Glutamatergic neuron (in vitro differentiated cells): Measurements from ENCODE around the gene OR10D3. TPM values are rescaled to one million over a fixed set of nuclear protein-coding genes. Genes with fewer than 3 reads are reported as not detected.

ENCODE experiments used
- DNase-seq: peaks from one replicate; pipeline ENCODE4 v3.0.0; 2022
- H3K27ac Mint-ChIP-seq: one replicate; pipeline ENCODE4 v1.8.0; 2020; ENCODE audit warnings: mild to moderate bottlenecking, mixed read lengths, inconsistent platforms; ENCODE audit not compliant: unreplicated experiment
- H3K27me3 Mint-ChIP-seq: one replicate; pipeline ENCODE4 v1.8.0; 2020; ENCODE audit warnings: mild to moderate bottlenecking, moderate library complexity, mixed read lengths, inconsistent platforms; ENCODE audit not compliant: unreplicated experiment
- H3K36me3 Mint-ChIP-seq: one replicate; pipeline ENCODE4 v1.8.0; 2020; ENCODE audit warnings: mild to moderate bottlenecking, mixed read lengths, inconsistent platforms; ENCODE audit not compliant: unreplicated experiment
- H3K4me1 Mint-ChIP-seq: one replicate; pipeline ENCODE4 v1.8.0; 2020; ENCODE audit warnings: mild to moderate bottlenecking, low read depth, mixed read lengths, inconsistent platforms; ENCODE audit not compliant: unreplicated experiment
- H3K4me3 Mint-ChIP-seq: one replicate; pipeline ENCODE4 v1.8.0; 2020; ENCODE audit warnings: mild to moderate bottlenecking, mixed read lengths, inconsistent platforms; ENCODE audit not compliant: unreplicated experiment
- H3K9me3 Mint-ChIP-seq: one replicate; pipeline ENCODE4 v1.8.0; 2020; ENCODE audit warnings: mild to moderate bottlenecking, moderate library complexity, mixed read lengths, inconsistent platforms; ENCODE audit not compliant: unreplicated experiment
- CTCF ChIP-seq: fragments of 200-600 bp; sonication (generic); IDR thresholded peaks from one replicate; pipeline ENCODE4 v1.5.0; 2021; ENCODE audit not compliant: partially characterized antibody, unreplicated experiment
- total RNA-seq: library from RNA; stranded (reverse); fragmentation: NEBNext Ultra II Directional; extraction: Animal tissue kit (Norgen Biotek cat#: 25700); gene quantifications from one replicate; pipeline ENCODE4 v1.2.1, GENCODE V29; 2021; ENCODE audit not compliant: unreplicated experiment

OR10D3 gene
- total RNA-seq, 1 donor from 2014 or later = 0.29 TPM

- no peak for DNase-seq
- Mint-ChIP-seq H3K4me3 (no peak overlapping the region), H3K27ac (no peak overlapping the region), H3K4me1 (peaks cover 9% of the 10 kb centered on the region), H3K9me3 (no peaks in the 10 kb centered on the region), H3K36me3 (no peaks in the 10 kb centered on the region), H3K27me3 (no peaks in the 10 kb centered on the region)
- no peak for TF ChIP-seq CTCF
These were observed 42.3 kb downstream of the OR10D3 start for GRCh38 chr11:124225471-124225870.

GRCh38 chr11:124233376-124233775 lies 50.2 kb downstream of the OR10D3 start:
- Mint-ChIP-seq H3K27ac (no peak overlapping the region), H3K36me3 (no peaks in the 10 kb centered on the region)

More at GRCh38 chr11:124233376-124233775, 50.2 kb downstream of the OR10D3 start:
- no peak for DNase-seq
- H3K4me1 Mint-ChIP-seq = no peaks in the 10 kb centered on the region
- TF ChIP-seq CTCF = no peak
- no peak overlapping the region for H3K4me3 Mint-ChIP-seq
- no peaks in the 10 kb centered on the region for H3K27me3 Mint-ChIP-seq
- H3K9me3 Mint-ChIP-seq = no peaks in the 10 kb centered on the region

Other genes starting within 250 kb of the OR10D3 start
- gene OR4D5, start 243.7 kb upstream of the OR10D3 start, total RNA-seq = not detected
- not detected for gene OR6T1, start 239.5 kb upstream of the OR10D3 start, total RNA-seq
- gene OR10S1, start 205.6 kb upstream of the OR10D3 start, total RNA-seq = not detected
- gene OR10G6, start 188.2 kb upstream of the OR10D3 start, total RNA-seq = not detected
- gene OR10G4, start 170.3 kb upstream of the OR10D3 start, total RNA-seq = not detected
- gene OR10G9, start 160.3 kb upstream of the OR10D3 start, total RNA-seq = not detected
- gene OR10G8, start 156.5 kb upstream of the OR10D3 start, total RNA-seq = not detected
- gene OR10G7, start 142.0 kb upstream of the OR10D3 start, total RNA-seq = not detected
- 2.6 TPM for gene VWA5A, start 67.9 kb upstream of the OR10D3 start, total RNA-seq
- not detected for gene OR8G1, start 57.8 kb downstream of the OR10D3 start, total RNA-seq
- gene OR8G5, start 73.0 kb downstream of the OR10D3 start, total RNA-seq = not detected
- not detected for gene OR8D1, start 130.6 kb downstream of the OR10D3 start, total RNA-seq
- not detected for gene OR8D2, start 136.9 kb downstream of the OR10D3 start, total RNA-seq
- gene OR8B2, start 201.2 kb downstream of the OR10D3 start, total RNA-seq = not detected
- gene OR8B3, start 215.7 kb downstream of the OR10D3 start, total RNA-seq = not detected
- gene OR8B4, start 241.5 kb downstream of the OR10D3 start, total RNA-seq = not detected